Uterus (tissue), 4 donors: ENCODE measurements around the gene STX18. TPM values are rescaled to one million over a fixed set of nuclear protein-coding genes. Genes with fewer than 3 reads are reported as not detected.

Experiments used
- DNase-seq, 2 donors: peaks; one replicate each; pipeline ENCODE4 v3.0.0-alpha.2; 2019 to 2020
- H3K27ac ChIP-seq, 2 donors: fragments of 200-600 bp; sonication (generic); 1 replicate in 1 of 2; 2 replicates in 1 of 2; pipeline ENCODE4 v1.5.1; 2016 to 2018
- H3K27me3 ChIP-seq, 2 donors: fragments of 200-600 bp; sonication (generic); one replicate each; pipeline ENCODE4 v1.5.1; 2018 to 2019; ENCODE audit warnings: control low read depth in 1 of 2
- H3K36me3 ChIP-seq, 2 donors: fragments of 200-600 bp; sonication (generic); one replicate each; pipeline ENCODE4 v1.5.1; 2019; ENCODE audit warnings: control low read depth in 1 of 2
- H3K4me1 ChIP-seq, 2 donors: fragments of 200-600 bp; sonication (generic); one replicate each; pipeline ENCODE4 v1.5.1; 2018 to 2019; ENCODE audit warnings: control low read depth in 1 of 2
- H3K4me3 ChIP-seq, 2 donors: fragments of 200-600 bp; sonication (generic); 1 replicate in 1 of 2; 2 replicates in 1 of 2; pipeline ENCODE4 v1.5.1; 2018 to 2019; ENCODE audit warnings: mild to moderate bottlenecking in 1 of 2
- H3K9me3 ChIP-seq, 2 donors: fragments of 200-600 bp; sonication (generic); one replicate each; pipeline ENCODE4 v1.5.1; 2019; ENCODE audit warnings: control low read depth in 1 of 2
- POLR2A ChIP-seq, 2 donors: fragments of 450-650 bp; IDR thresholded peaks; one replicate each; pipeline ENCODE4 v1.6.1; 2016; ENCODE audit warnings: antibody characterized with exemption in 2 of 2, mild to moderate bottlenecking in 1 of 2, moderate library complexity in 1 of 2
- intact Hi-C: fragments of 100-400 bp; cut with DNase I; formaldehyde crosslinking; loops from one replicate; pipeline ENCODE4 v1.15.1; 2023; ENCODE audit warnings: low total_unique reads
- total RNA-seq, 4 donors: library from RNA; depleted of rRNA in 3 of 4; stranded (reverse); fragments of >200 nt in 3 of 4; gene quantifications; one replicate each; pipeline versions ENCODE4 v1.1.0 to v1.2.4, GENCODE V29; 2014 to 2023
- TF ChIP-seq, protein P1 (sequence below), 4 experiments: fragments of 200-600 bp in 2 of 4; fragments of 450-650 bp in 2 of 4; sonication (generic) in 2 of 4; IDR thresholded peaks; one replicate each; pipeline ENCODE4 v1.5.1; 2016 to 2019; ENCODE audit warnings: antibody characterized with exemption in 4 of 4, mild to moderate bottlenecking in 2 of 4, moderate library complexity in 1 of 4
- donor health status: DM: yes; HTN: yes; CAD: no.

STX18 gene
- total RNA-seq, 4 donors from 2014 or later: 6.4 to 62.5 (median 28.9) TPM

DNA sequence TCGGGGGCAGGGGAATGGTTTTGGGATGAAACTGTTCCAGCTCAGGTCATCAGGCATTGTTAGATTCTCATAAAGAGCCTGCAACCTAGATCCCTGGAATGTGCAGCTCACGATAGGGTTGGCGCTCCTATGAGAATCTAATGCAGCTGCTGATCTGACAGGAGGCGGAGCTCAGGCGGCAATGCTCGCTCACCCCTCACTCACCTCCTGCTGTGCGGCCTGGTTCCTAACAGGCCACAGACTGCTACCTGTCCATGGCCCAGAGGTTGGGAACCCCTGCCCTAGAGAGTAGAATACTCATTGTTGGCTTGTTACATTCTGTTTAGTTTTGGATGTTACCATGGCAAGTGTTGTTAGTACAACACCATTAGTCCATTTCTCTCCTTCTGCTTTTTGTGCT, 40.8 kb upstream of the STX18 start:
- no peak for TF ChIP-seq POLR2A (IDR thresholded peaks at IDR 0.05)
- TF ChIP-seq, protein P1, sequence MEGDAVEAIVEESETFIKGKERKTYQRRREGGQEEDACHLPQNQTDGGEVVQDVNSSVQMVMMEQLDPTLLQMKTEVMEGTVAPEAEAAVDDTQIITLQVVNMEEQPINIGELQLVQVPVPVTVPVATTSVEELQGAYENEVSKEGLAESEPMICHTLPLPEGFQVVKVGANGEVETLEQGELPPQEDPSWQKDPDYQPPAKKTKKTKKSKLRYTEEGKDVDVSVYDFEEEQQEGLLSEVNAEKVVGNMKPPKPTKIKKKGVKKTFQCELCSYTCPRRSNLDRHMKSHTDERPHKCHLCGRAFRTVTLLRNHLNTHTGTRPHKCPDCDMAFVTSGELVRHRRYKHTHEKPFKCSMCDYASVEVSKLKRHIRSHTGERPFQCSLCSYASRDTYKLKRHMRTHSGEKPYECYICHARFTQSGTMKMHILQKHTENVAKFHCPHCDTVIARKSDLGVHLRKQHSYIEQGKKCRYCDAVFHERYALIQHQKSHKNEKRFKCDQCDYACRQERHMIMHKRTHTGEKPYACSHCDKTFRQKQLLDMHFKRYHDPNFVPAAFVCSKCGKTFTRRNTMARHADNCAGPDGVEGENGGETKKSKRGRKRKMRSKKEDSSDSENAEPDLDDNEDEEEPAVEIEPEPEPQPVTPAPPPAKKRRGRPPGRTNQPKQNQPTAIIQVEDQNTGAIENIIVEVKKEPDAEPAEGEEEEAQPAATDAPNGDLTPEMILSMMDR (IDR thresholded peaks at IDR 0.05): no peak
- Histone ChIP-seq H3K36me3 (no peaks in the 10 kb centered on the region), H3K27ac (no peak overlapping the region), H3K4me1 (no peaks in the 10 kb centered on the region), H3K9me3 (no peaks in the 10 kb centered on the region), H3K27me3 (no peaks in the 10 kb centered on the region), H3K4me3 (no peak overlapping the region)
- DNase-seq: no peak
- intact Hi-C loops: no loop called here

DNA sequence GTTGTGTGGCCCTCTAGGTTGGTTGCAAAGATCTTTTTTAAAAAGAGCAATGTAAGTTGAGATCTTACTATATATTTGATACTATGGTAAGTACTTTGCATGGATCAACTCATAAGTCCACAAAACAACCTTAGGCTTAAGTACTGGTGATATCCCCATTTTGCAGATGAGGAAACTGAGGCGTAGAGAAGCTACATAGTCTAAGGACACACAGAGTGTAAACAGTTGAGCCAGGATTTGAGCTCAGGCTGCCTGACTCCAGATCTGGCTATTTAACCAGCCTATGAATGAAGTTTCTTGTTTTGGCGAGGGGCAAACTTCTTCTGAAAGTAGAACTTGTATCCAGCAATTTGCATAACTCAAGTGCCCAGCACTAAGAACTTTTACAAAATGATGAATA, 38.6 kb upstream of the STX18 start:
- no peak overlapping the region for H3K4me3 ChIP-seq
- H3K27ac ChIP-seq: no peak overlapping the region
- no peaks in the 10 kb centered on the region for H3K4me1 ChIP-seq
- intact Hi-C loops: no loop called here
- H3K36me3 ChIP-seq: no peaks in the 10 kb centered on the region
- TF ChIP-seq POLR2A (IDR thresholded peaks at IDR 0.05): no peak
- TF ChIP-seq, protein P1 (IDR thresholded peaks at IDR 0.05): no peak
- no peak for DNase-seq
- no peaks in the 10 kb centered on the region for H3K27me3 ChIP-seq
- no peaks in the 10 kb centered on the region for H3K9me3 ChIP-seq

DNA sequence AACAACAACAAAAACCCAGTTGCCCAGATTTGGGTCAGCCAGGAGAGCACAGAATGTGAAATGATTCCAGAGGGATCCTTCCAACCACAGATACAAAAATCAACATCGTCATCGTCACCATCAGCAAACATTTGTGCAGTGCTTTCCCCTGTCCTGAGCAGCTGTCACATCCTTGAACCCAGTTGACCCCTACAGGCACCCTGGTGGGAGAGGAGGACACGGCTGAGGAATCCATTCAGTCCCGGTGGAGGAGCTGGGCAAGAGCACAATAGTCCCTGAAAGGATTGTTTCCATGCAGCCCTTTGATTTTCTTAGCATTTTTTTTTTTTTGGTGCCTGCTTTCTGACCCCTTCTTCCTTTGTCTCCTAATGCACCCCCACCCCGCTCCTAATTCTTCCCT, 37.1 kb upstream of the STX18 start:
- Histone ChIP-seq H3K27ac (no peak overlapping the region), H3K4me1 (no peaks in the 10 kb centered on the region), H3K9me3 (no peaks in the 10 kb centered on the region), H3K36me3 (no peaks in the 10 kb centered on the region), H3K27me3 (no peaks in the 10 kb centered on the region), H3K4me3 (no peak overlapping the region)
- no peak for TF ChIP-seq POLR2A (IDR thresholded peaks at IDR 0.05)
- TF ChIP-seq, protein P1 (IDR thresholded peaks at IDR 0.05): no peak
- intact Hi-C loops: no loop called here
- no peak for DNase-seq

DNA sequence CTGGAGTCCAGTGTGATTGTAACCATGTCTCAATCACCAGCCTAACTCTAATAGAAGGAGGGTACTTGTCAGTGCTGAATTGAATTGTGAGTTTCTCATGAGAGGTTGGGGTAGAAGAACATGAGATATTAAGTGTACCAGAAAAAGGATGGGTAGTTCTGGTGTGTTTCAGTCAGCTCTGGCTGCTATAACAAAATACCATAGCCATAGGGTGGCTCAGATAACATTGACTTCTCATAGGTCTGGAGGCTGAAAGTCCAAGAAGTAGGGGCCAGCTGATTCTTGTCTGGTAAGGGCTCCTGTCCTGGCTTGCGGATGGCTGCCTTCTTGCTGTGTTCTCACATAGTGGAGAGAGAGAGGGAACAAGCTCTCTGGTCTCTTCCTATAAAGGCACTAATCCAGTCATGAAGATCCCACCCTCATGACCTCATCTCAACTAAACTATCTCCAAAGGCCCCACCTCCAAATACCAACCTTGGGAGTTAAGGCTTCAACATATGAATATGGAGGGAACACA, 35.6 kb upstream of the STX18 start:
- Histone ChIP-seq H3K36me3 (no peaks in the 10 kb centered on the region), H3K27ac (no peak overlapping the region), H3K9me3 (no peaks in the 10 kb centered on the region), H3K4me1 (no peaks in the 10 kb centered on the region), H3K4me3 (no peak overlapping the region), H3K27me3 (no peaks in the 10 kb centered on the region)
- TF ChIP-seq, protein P1 (IDR thresholded peaks at IDR 0.05): no peak
- no peak for TF ChIP-seq POLR2A (IDR thresholded peaks at IDR 0.05)
- no peak for DNase-seq
- intact Hi-C loops: no loop called here

- Histone ChIP-seq H3K4me1 (no peaks in the 10 kb centered on the region), H3K36me3 (no peaks in the 10 kb centered on the region), H3K9me3 (no peaks in the 10 kb centered on the region), H3K27ac (peak overlapping the region; percentile 78 to 85), H3K4me3 (peak overlapping the region; percentile 60 to 69), H3K27me3 (no peaks in the 10 kb centered on the region)
- peak in 1 of 2 donors; percentile 31 for TF ChIP-seq POLR2A (IDR thresholded peaks at IDR 0.05)
- TF ChIP-seq, protein P1 (IDR thresholded peaks at IDR 0.05): peak in 3 of 4 experiments; percentile 52 to 72 (median 68)
- intact Hi-C loops: no loop called here
- peak; percentile 40 to 55 for DNase-seq
Observed at GRCh38 chr4:4575284-4576211, 33.7 kb upstream of the STX18 start.
